ENCODE data around the gene NUFIP2. TPM values are rescaled to one million over a fixed set of nuclear protein-coding genes. Genes with fewer than 3 reads are reported as not detected.
A peak's percentile ranks its signal among the peaks of the same experiment; 100 is the strongest.
"Not testable (repeated sequence)": the region's sequence is repeated elsewhere in the genome, so short reads cannot be mapped to it uniquely, and the experiment has no call there.

Gene NUFIP2, protein sequence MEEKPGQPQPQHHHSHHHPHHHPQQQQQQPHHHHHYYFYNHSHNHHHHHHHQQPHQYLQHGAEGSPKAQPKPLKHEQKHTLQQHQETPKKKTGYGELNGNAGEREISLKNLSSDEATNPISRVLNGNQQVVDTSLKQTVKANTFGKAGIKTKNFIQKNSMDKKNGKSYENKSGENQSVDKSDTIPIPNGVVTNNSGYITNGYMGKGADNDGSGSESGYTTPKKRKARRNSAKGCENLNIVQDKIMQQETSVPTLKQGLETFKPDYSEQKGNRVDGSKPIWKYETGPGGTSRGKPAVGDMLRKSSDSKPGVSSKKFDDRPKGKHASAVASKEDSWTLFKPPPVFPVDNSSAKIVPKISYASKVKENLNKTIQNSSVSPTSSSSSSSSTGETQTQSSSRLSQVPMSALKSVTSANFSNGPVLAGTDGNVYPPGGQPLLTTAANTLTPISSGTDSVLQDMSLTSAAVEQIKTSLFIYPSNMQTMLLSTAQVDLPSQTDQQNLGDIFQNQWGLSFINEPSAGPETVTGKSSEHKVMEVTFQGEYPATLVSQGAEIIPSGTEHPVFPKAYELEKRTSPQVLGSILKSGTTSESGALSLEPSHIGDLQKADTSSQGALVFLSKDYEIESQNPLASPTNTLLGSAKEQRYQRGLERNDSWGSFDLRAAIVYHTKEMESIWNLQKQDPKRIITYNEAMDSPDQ
- total RNA-seq, result 30.3 and 45.9 TPM in 2 replicates

DNA sequence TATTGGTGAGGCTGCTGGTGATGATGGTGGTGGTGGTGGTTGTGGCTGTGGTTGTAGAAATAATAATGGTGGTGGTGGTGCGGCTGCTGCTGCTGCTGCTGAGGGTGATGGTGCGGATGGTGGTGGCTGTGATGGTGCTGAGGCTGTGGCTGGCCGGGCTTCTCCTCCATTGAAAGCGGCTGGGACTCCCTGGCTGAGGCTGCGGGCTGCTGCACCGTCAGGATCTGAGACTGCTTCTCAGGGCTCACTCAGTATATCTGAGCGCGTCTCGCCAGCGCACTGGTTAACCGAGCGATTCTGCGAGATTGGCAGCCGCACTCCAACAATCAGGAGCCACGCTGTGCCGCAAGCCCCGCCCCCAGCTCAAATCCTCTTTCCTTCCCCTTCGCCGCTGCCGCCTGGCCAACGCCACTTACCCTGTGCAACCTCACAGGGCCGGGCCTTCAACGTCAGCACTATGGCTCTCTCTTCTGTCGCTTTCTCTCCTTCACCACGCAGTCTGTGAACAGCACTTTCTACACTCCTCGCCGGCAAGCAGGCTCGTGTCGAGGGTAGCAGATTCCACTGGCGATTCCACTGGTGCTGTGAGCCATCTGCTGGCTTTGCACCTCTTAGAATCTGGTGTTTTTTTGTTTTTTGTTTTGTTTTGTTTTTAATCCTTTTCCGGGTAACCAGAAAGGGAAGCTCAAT, at the start of gene NUFIP2:
NUFIP2 (minus strand) TSS at position 259 of the 690 bp plus-strand sequence; CDS start at position 170, 89 bp downstream.
- peak; percentile 90 for DNase-seq (ENCODE audit: low read depth, low spot score)

DNA sequence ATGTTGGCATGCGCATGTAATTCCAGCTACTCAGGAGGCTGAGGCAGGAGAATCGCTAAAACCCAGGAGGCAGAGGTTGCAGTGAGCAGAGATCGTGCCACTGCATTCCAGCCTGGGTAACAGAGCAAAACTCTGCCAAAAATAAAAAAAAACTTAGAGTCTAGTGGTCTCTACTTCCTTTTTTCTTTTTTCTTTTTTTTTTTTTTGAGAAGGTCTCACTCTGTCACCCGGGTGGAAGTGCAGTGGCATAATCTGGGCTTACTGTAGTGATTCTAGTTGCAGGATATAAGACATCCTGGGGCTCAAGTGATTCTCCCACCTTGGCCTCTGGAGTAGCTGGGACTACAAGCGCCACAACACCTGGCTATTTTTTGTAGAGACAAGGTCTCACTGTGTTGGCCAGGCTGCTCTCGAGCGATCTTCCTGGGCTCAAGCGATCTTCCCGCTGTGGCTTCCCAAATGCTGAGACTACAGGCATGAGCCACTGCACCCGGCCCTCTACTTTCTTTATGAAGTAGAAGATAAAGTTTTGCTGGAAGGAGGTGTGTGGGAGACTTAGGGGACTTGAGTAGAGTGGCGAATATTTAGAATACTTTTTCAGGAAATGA, 48.3 kb upstream of the NUFIP2 start:
- DNase-seq (ENCODE audit: low read depth, low spot score), result no peak

DNA sequence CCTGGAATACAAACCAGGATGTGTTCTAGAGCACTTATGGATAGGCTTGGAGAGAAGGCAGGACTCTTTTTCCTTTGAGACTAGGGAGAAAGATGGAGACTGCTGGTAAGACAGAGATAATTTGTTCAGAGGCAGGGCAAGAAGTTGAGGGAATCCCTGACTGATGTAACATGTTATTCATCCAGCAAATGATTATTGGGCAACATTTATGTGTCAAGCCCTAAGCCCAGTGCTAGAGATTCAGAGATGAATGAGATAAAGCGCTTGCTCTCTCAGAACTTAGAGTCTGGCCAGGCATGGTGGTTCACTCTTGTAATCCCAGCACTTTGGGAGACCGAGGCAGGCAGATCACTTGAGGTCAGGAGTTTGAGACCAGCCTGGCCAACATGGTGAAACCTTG, 47.8 kb upstream of the NUFIP2 start:
- DNase-seq (ENCODE audit: low read depth, low spot score), result no peak

DNA sequence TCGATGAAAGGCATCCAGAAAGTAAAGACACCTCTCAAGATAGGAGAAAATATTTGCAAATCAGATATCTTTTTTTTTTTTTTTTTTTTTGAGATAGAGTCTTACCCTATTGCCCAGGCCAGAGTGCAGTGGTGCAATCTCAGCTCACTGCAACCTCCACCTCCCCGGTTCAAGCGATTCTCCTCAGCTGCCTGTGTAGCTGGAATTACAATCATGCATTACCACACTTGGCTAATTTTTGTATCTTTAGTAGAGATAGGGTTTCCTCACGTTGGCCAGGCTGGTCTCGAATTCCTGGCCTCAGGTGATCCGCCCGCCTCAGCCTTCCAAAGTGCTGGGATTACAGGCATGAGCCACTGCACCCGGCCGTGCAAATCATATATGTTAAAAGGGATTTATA, 45.1 kb upstream of the NUFIP2 start:
- DNase-seq (ENCODE audit: low read depth, low spot score), result not testable (repeated sequence)

DNA sequence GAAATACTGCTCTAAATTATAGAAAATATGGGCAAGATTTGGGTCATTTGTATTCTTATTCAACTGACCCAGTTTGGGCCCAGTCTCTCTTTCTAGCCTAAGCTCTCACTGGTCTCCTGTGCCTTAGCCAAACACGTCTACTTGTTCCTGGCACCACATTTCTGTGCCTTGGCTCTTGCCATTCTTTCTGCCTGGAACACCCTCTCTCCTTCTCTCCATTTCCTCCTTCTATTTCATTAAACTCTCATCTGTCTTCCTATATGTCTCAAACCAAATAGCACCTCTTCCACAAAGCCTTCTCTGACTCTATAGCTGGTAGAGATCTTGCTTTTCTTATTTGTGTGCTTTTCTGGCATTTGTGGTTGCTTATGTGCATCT, 37.7 kb upstream of the NUFIP2 start:
- DNase-seq (ENCODE audit: low read depth, low spot score), result no peak

DNA sequence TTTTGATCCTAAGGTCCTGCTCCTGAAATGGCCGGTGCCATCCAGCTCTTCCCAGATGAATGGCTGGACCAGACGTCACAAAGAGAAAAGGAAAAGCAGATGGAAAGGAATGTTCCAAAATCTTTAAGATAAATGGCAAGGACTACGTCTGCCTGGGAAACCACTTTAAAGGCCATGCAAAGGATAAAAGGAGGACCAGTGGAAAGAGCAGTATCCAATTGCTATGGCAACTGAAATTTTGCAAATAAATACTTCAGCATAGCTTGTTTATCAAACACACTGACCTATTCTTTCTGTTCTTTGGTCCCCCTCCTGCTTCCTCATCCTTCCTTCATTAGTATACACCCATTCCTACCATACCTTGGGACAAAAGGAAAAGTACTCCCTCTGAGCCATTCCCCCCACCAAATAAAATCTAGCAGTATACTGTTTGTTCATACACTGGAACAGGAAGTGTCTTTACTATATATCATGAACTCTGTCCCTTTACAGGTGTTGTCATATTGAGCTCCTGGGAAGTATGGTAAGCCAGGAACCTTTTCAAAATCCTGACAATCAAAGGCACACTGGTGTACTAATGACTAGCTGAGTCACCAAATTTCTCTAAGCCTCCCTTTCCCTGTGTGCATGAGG, 37.2 kb upstream of the NUFIP2 start:
- DNase-seq (ENCODE audit: low read depth, low spot score), result no peak

DNA sequence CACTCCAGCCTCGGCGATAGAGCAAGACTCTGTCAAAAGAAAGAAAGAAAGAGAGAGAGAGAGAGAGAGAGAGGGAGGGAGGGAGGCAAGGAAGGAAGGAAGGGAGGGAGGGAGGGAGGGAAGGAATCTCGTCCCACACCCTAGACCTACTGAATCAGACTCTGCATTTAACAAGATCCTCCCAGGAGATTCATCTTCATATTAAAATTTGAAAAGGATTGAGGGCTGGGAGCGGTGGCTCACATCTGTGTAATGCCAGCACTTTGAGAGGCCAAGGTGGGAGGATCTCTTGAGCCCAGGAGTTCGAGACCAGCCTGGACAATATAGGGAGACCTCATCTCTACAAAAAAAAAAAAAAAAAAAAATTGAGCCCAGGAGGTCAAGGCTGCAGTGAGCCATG, 33.5 kb upstream of the NUFIP2 start:
- DNase-seq (ENCODE audit: low read depth, low spot score), result no peak

DNA sequence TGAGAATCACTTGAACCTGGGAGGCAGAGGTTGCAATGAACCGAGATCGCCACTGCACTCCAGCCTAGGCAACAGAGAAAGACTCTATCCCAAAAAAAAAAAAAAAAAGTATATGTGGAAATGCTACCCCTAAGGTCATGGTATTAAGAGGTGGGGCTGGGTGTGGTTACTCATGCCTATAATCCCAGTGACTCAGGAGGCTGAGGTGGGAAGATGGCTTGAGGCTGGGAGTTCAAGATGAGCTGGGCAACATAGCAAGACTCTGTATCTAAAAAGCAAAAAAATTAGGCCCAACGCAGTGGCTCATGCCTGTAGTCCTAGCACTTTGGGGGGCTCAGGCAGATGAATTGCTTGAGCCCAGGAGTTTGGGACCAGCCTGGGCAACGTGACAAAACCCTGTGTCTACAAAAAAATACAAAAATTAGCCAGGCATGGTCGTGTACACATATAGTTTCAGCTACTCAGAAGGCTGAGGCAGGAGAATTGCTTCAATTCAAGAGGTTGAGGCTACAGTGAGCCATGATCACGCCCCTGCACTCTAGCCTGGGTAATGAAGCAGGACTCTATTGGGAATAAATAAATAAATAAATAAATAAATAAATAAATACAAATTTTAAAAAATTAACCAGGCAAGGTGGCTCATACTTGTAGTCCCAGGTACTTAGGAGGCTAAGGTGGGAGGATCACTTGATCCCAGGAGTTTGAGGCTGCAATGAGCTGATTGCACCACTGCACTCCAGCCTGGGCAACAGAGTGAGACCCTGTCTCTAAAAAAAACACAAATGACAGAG, 32.3 kb upstream of the NUFIP2 start:
- DNase-seq (ENCODE audit: low read depth, low spot score), result no peak

DNA sequence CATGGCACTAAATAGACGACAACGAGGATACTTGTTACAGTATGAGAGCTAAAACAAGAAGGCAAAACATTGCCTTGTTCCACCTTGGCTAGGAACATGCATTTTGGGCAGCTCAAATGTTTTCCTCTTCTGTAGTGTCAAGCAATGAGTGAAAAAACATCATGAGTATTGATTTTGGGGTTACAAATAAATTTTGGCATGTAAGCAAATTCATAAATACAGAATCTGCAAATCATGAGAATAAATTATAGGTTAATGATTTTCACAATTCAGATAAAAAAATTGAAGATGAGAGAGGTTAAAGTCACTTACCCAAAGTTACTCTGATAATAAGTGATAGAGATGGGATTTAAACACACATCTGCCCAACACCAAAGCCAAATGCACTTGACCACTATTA, 28.4 kb upstream of the NUFIP2 start:
- no peak for DNase-seq (ENCODE audit: low read depth, low spot score)

DNA sequence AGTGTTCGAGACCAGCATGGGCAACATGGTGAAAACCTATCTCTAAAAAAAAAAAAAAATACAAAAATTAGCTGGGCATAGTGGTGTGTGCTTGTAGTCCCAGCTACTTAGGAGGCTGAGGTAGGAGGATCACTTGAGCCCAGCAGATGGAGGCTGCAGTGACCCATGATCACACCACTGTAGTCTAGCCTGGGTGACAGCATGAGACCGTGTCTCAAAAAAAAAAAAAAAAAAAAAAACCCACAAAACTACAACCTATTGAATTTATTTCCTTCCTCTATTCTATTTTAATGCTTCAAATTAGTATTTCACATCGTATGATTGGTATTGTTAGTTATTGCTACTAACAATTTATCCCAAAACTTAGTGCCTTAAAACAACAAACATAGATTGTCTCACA, 9.4 kb upstream of the NUFIP2 start:
- no peak for DNase-seq (ENCODE audit: low read depth, low spot score)

DNA sequence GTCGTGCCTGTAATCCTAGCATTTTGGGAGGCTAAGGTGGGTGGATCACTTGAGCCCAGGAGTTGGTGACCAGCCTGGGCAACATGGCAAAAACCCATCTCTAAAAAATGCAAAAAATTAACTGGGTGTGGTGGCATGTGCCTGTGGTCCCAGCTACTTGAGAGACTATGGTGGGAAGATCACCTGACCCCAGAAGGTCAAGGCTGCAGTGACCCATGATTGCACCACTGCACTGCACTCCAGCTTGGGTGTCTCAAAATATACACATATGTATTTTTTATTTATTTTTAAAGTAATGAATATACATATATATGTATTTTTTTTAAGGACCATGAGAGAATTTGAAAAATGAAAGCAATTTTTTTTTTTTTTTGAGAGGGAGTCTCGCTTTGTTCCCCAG, 5.1 kb upstream of the NUFIP2 start:
- DNase-seq (ENCODE audit: low read depth, low spot score), result no peak

DNA sequence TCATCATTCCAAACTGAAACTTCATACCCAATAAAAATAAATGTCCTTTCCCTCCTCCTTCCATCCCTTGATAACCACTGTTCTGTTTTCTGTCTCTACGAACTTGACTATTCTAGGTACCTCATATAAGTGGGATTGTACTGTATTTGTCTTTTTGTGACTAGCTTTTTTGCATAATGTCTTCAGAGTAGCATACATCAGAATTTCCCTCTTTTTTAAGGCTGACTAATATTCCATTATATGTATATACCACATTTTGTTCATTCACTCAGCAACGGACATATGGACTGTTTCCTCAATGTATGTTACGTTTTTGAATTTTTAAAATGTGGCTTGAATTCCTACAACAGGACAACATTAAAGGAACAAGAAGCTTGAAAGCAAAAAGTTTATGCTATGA, 1.5 kb upstream of the NUFIP2 start:
- DNase-seq (ENCODE audit: low read depth, low spot score), result no peak

DNA sequence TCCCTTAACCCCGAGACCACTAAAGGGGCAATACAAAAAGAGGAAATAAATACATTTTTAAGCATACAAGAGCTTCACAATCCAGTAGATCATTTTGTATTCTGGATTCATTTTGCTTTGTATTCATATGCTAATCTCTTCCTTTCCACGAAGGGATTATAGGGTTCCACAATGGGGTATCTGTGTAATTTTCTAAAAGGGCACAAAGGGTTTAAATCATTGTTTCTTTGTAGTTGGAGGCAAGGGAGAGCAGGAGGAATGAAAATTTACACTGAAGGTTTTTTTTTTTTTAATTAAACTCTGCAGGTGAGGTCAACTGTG, 592 bp upstream of the NUFIP2 start:
- no peak for DNase-seq (ENCODE audit: low read depth, low spot score)

DNA sequence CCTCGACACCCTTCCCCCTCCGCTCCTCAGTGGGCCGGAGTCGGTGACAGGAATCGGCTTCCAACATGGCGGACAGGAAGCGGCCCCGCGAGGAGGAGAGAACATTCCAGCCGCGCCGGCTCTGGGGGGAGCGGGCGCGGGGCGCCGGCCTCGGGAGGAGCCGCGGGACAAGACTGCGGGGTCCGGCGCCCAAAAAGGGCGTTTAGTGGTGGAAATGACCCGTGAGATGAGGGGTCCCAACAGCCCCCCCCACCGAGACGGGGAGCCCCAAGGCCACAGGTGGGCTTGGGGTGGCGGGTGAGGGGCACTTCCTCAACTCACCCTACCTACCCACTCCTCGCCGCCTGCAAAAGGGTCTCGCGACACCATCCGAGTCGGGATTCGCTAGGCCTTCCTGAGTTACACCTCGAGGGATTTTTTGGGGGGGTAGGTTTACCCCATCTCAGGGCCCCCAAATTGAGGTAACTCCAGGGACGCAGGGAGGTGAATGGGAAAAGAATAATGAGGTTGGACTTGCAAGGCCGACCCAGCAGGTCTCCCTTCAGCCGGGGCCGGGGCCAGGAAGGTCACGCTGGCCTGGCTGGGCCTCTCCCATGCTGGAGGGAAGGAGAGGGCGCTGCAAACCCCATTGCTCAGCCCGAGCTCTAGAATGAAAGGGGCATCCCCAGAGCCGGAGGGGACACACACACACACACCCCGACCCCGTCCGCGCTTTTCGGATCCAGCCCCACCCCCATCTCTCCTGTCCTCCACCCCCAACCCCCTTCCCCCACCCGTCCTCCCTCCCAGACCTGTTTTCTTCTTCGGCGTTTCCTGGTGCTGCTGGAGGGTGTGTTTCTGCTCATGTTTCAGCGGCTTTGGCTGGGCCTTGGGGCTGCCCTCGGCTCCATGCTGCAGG, 707 bp downstream of the NUFIP2 start:
- no peak for DNase-seq (ENCODE audit: low read depth, low spot score)

DNA sequence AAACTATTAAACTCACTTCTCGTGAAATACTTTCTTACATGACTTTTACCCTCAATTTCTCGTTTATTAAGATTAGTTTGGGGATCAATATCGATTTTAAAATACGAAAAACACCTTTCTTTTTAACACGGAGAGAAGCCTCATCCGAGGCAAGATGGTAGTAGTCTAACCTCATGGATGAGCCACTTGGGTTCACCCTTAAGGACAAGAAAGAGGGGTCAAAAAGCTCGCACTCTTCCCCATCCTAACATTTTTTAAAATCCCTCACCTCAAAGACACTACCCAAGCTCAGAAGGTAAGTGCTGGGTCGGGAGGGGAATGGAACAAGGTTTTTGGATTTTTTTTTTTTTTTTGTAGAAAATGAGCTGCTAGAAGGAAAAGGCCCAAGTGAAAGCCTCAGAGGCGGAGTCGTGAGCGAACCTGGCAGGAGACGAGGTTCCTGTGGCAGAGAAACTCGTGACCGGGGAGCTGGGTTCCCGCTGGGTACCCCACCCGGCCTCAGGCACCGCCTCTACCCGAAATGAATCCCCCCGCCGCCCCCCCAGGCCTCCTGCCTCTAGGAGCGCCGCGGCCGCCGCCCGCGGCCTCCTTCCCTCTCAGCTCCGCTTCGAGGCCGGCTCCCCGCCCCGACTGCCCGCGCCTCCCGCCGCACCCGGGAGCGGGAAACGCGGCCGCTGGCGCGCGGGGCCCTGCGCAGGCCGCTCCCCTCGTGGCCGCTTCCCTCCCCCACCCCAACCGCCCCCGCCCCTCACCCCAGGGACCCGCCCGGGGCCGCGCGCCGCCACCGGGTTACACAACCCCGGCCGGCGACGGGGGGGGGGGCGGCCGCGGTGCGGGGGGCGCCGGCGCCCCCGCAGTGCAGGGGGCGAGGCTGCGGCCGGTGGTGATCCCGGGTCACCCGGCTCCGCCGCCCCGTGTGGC, 1.6 kb downstream of the NUFIP2 start:
- DNase-seq (ENCODE audit: low read depth, low spot score), result no peak

DNA sequence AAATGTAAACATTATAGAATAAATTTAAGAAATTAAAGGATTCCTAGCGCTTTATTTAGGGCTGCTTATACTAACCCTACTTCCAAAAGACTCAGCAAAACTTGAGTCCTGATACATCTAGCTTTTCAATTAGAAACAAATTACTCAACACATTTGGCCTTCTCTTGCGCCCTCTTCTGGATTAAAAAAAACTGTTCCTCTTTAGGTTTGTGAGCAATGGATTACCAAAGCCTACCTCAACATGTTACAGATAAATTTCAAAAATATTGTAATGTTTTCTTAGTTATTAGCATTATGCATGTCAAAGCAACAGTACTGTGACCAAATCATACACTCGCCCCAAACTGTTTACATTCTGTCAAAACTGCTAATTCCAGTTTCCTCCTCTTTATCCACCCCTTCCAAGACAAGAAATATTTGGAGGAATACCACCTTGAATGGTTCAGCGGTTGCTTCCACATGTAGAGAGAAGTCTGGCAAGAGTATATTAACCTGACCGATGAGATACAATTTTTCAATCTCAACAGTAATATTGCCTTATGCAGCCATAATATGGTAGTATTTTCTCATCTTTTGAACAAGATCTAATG, 2.7 kb downstream of the NUFIP2 start:
- DNase-seq (ENCODE audit: low read depth, low spot score), result no peak

DNA sequence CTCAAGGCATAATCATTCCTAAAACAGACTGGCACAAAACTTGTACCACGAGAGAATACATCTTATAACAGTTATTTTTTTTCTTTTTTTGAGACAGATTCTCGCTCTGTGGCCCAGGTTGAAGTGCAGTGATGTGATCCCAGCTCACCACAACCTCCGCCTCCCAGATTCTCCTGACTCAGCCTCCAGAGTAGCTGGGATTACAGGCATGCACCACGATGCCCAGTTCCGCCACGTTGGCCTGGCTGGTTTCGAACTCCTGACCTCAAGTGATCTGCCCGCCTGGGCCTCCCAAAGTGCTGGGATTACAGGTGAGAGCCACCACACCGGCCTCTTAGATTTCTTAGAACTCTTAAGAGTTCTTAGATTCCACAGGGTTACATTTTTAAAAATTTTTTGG, 4.1 kb downstream of the NUFIP2 start:
- DNase-seq (ENCODE audit: low read depth, low spot score), result no peak

DNA sequence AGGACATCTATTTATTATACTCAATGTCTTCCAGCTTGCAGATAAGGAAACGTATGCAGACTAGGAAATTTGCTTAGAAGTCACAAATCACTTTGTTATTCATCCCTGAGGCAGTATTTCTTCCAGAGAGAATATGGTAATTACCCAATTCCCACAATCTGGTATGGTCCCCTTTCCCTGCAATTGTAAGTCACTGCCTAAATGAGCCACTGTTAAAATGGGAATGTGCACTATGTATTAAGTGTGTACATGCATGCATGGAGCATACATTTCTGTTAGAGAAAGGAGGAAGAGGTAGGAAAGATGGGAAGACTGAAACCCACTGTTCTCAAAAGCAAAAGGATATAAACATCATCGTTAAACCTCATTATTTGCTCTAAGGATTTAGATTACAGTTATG, 10.0 kb downstream of the NUFIP2 start:
- no peak for DNase-seq (ENCODE audit: low read depth, low spot score)
